ENCODE data around the gene CMYA5. TPM values are rescaled to one million over a fixed set of nuclear protein-coding genes. Genes with fewer than 3 reads are reported as not detected.
A peak's percentile ranks its signal among the peaks of the same experiment; 100 is the strongest.
"Not testable (repeated sequence)": the region's sequence is repeated elsewhere in the genome, so short reads cannot be mapped to it uniquely, and the experiment has no call there.

The CMYA5 gene
- total RNA-seq, 3 donors from 2014 or later = 5.0 to 132 (median 37.0) TPM

DNA sequence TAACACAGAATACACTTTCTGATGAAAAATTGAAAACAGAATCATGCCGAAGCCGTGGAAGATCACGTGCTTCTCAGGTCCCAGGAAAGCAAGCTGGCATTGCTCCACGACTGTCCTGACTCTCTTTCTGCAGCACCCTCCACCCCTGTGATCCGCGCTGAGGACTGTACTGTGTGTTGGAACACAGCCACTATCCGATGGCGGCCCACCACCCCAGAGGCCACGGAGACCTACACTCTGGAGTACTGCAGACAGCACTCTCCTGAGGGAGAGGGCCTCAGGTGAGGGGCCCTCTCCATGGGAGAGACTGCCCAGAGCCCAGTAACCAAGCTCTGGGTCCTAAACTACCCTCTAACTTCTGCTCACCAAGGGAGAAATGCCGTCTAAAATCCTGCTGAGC, 73.3 kb downstream of the CMYA5 start:
- intact Hi-C loops (cut with DNase I; ENCODE audit: low total_unique reads) = loop anchor here (5.0 kb wide), 1 partner anchor 231 kb away; no protein-coding TSS in a partner anchor
- TF ChIP-seq POLR2AphosphoS5 (IDR thresholded peaks at IDR 0.05) = no peak
- TF ChIP-seq POLR2A (IDR thresholded peaks at IDR 0.05) = no peak
- no peak for TF ChIP-seq CTCF (IDR thresholded peaks at IDR 0.05)
- Histone ChIP-seq H3K4me3 (no peak overlapping the region), H3K36me3 (no peaks in the 10 kb centered on the region), H3K27ac (no peak overlapping the region), H3K4me1 (no peaks in the 10 kb centered on the region), H3K9me3 (no peaks in the 10 kb centered on the region), H3K27me3 (no peaks in the 10 kb centered on the region)
- no peak for DNase-seq (ENCODE audit: low spot score in 2 of 2)

- not testable (repeated sequence) for H3K9me3 ChIP-seq; H3K36me3 ChIP-seq; H3K27ac ChIP-seq; H3K27me3 ChIP-seq; DNase-seq (ENCODE audit: low spot score in 2 of 2); H3K4me1 ChIP-seq; H3K4me3 ChIP-seq
- intact Hi-C loops (cut with DNase I; ENCODE audit: low total_unique reads) = loop anchor here (5.0 kb wide), 1 partner anchor 232 kb away; no protein-coding TSS in a partner anchor
Observed at GRCh38 chr5:79764147-79764546, 74.5 kb downstream of the CMYA5 start.

GRCh38 chr5:79771387-79771786, 81.8 kb downstream of the CMYA5 start:
- no peaks in the 10 kb centered on the region for H3K36me3 ChIP-seq
- peaks cover 0 to 6% of the 10 kb centered on the region in 2 donors for H3K9me3 ChIP-seq
- H3K4me3 ChIP-seq = no peak overlapping the region
- H3K27ac ChIP-seq = no peak overlapping the region
- no peaks in the 10 kb centered on the region for H3K27me3 ChIP-seq
- TF ChIP-seq POLR2A (IDR thresholded peaks at IDR 0.05) = no peak
- TF ChIP-seq POLR2AphosphoS5 (IDR thresholded peaks at IDR 0.05) = no peak
- TF ChIP-seq CTCF (IDR thresholded peaks at IDR 0.05) = no peak
- intact Hi-C loops (cut with DNase I; ENCODE audit: low total_unique reads) = no loop called here
- H3K4me1 ChIP-seq = no peaks in the 10 kb centered on the region
- DNase-seq (ENCODE audit: low spot score in 2 of 2) = no peak

DNA sequence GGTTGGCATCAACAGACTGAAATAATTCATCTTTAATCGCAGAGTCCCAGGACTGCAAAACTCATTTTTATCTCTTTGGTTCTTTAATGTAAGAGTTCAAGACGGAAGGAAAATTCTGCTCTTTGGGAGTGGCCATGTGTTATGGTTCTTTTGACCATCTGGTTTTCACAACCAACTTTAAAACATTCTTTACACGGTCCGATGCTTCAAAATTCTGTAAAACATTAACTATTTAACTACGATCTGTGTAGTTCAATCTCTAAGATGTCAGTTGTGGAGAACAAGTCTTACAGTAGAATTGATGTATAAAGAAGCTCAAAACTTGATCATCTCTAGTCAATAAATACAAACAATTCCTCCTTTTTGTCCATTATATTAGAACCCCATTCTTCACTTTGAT, 83.0 kb downstream of the CMYA5 start:
- TF ChIP-seq POLR2AphosphoS5 (IDR thresholded peaks at IDR 0.05) (no peak), POLR2A (IDR thresholded peaks at IDR 0.05) (no peak), CTCF (IDR thresholded peaks at IDR 0.05) (no peak)
- Histone ChIP-seq H3K27ac (no peak overlapping the region), H3K9me3 (peaks cover 0 to 6% of the 10 kb centered on the region in 2 donors), H3K4me1 (no peaks in the 10 kb centered on the region), H3K4me3 (no peak overlapping the region), H3K36me3 (no peaks in the 10 kb centered on the region), H3K27me3 (no peaks in the 10 kb centered on the region)
- DNase-seq (ENCODE audit: low spot score in 2 of 2) = no peak
- intact Hi-C loops (cut with DNase I; ENCODE audit: low total_unique reads) = no loop called here

GRCh38 chr5:79773612-79774011, 84.0 kb downstream of the CMYA5 start:
- intact Hi-C loops (cut with DNase I; ENCODE audit: low total_unique reads) = no loop called here
- Histone ChIP-seq H3K9me3 (peaks cover 0 to 6% of the 10 kb centered on the region in 2 donors), H3K4me3 (peak overlapping the region in 2 of 3 donors; percentile 24 to 46), H3K27me3 (no peaks in the 10 kb centered on the region), H3K4me1 (no peaks in the 10 kb centered on the region), H3K36me3 (no peaks in the 10 kb centered on the region), H3K27ac (peak overlapping the region; percentile 31 to 61)
- no peak for TF ChIP-seq POLR2AphosphoS5 (IDR thresholded peaks at IDR 0.05)
- TF ChIP-seq POLR2A (IDR thresholded peaks at IDR 0.05) = no peak
- no peak for TF ChIP-seq CTCF (IDR thresholded peaks at IDR 0.05)
- no peak for DNase-seq (ENCODE audit: low spot score in 2 of 2)

All from breast epithelium (tissue), 4 donors.